Glutamatergic neuron (in vitro differentiated cells): ENCODE measurements around the gene PCP4. TPM values are rescaled to one million over a fixed set of nuclear protein-coding genes. Genes with fewer than 3 reads are reported as not detected.

Experiments
- DNase-seq: peaks from one replicate; pipeline ENCODE4 v3.0.0; 2022
- H3K27ac Mint-ChIP-seq: one replicate; pipeline ENCODE4 v1.8.0; 2020; ENCODE audit warnings: mild to moderate bottlenecking, mixed read lengths, inconsistent platforms; ENCODE audit not compliant: unreplicated experiment
- H3K27me3 Mint-ChIP-seq: one replicate; pipeline ENCODE4 v1.8.0; 2020; ENCODE audit warnings: mild to moderate bottlenecking, moderate library complexity, mixed read lengths, inconsistent platforms; ENCODE audit not compliant: unreplicated experiment
- H3K36me3 Mint-ChIP-seq: one replicate; pipeline ENCODE4 v1.8.0; 2020; ENCODE audit warnings: mild to moderate bottlenecking, mixed read lengths, inconsistent platforms; ENCODE audit not compliant: unreplicated experiment
- H3K4me1 Mint-ChIP-seq: one replicate; pipeline ENCODE4 v1.8.0; 2020; ENCODE audit warnings: mild to moderate bottlenecking, low read depth, mixed read lengths, inconsistent platforms; ENCODE audit not compliant: unreplicated experiment
- H3K4me3 Mint-ChIP-seq: one replicate; pipeline ENCODE4 v1.8.0; 2020; ENCODE audit warnings: mild to moderate bottlenecking, mixed read lengths, inconsistent platforms; ENCODE audit not compliant: unreplicated experiment
- H3K9me3 Mint-ChIP-seq: one replicate; pipeline ENCODE4 v1.8.0; 2020; ENCODE audit warnings: mild to moderate bottlenecking, moderate library complexity, mixed read lengths, inconsistent platforms; ENCODE audit not compliant: unreplicated experiment
- CTCF ChIP-seq: fragments of 200-600 bp; sonication (generic); IDR thresholded peaks from one replicate; pipeline ENCODE4 v1.5.0; 2021; ENCODE audit not compliant: partially characterized antibody, unreplicated experiment
- total RNA-seq: library from RNA; stranded (reverse); fragmentation: NEBNext Ultra II Directional; extraction: Animal tissue kit (Norgen Biotek cat#: 25700); gene quantifications from one replicate; pipeline ENCODE4 v1.2.1, GENCODE V29; 2021; ENCODE audit not compliant: unreplicated experiment

PCP4 gene
- total RNA-seq, 1 donor from 2014 or later: 1.9 TPM

GRCh38 chr21:39852021-39852721, 15.1 kb upstream of the PCP4 start:
- Mint-ChIP-seq H3K4me1 (no peaks in the 10 kb centered on the region), H3K27ac (no peak overlapping the region), H3K36me3 (peaks cover 9% of the 10 kb centered on the region), H3K4me3 (no peak overlapping the region), H3K9me3 (peaks cover 3% of the 10 kb centered on the region), H3K27me3 (peaks cover 6% of the 10 kb centered on the region)
- DNase-seq: no peak
- TF ChIP-seq CTCF: no peak

- no peak overlapping the region for H3K27ac Mint-ChIP-seq
- H3K4me3 Mint-ChIP-seq: no peak overlapping the region
- H3K36me3 Mint-ChIP-seq: peaks cover 9% of the 10 kb centered on the region
- H3K27me3 Mint-ChIP-seq: peaks cover 6% of the 10 kb centered on the region
- H3K9me3 Mint-ChIP-seq: peaks cover 3% of the 10 kb centered on the region
- TF ChIP-seq CTCF: no peak
- no peaks in the 10 kb centered on the region for H3K4me1 Mint-ChIP-seq
- DNase-seq: no peak
These were observed 14.3 kb upstream of the PCP4 start for GRCh38 chr21:39852726-39853500.

- H3K27me3 Mint-ChIP-seq: peaks cover 6% of the 10 kb centered on the region
- H3K4me1 Mint-ChIP-seq: no peaks in the 10 kb centered on the region
- no peak for DNase-seq
- H3K4me3 Mint-ChIP-seq: no peak overlapping the region
- no peak for TF ChIP-seq CTCF
- peaks cover 9% of the 10 kb centered on the region for H3K36me3 Mint-ChIP-seq
- peaks cover 3% of the 10 kb centered on the region for H3K9me3 Mint-ChIP-seq
- no peak overlapping the region for H3K27ac Mint-ChIP-seq
These were observed 12.7 kb upstream of the PCP4 start for GRCh38 chr21:39854572-39854971.

- Mint-ChIP-seq H3K4me3 (no peak overlapping the region), H3K27me3 (peaks cover 6% of the 10 kb centered on the region), H3K36me3 (peaks cover 9% of the 10 kb centered on the region), H3K4me1 (no peaks in the 10 kb centered on the region), H3K9me3 (peaks cover 6% of the 10 kb centered on the region), H3K27ac (no peak overlapping the region)
- no peak for DNase-seq
- TF ChIP-seq CTCF: no peak
These were observed 11.6 kb upstream of the PCP4 start for GRCh38 chr21:39855595-39855994.

- TF ChIP-seq CTCF: no peak
- DNase-seq: no peak
- Mint-ChIP-seq H3K4me3 (no peak overlapping the region), H3K9me3 (peaks cover 7% of the 10 kb centered on the region), H3K27ac (no peak overlapping the region), H3K4me1 (no peaks in the 10 kb centered on the region), H3K27me3 (no peaks in the 10 kb centered on the region), H3K36me3 (no peaks in the 10 kb centered on the region)
These were observed 6.6 kb upstream of the PCP4 start for GRCh38 chr21:39860600-39860999.
